PC-3 (cell line): ENCODE data around the gene ARL5A. TPM values are rescaled to one million over a fixed set of nuclear protein-coding genes. Genes with fewer than 3 reads are reported as not detected.

Experiments used
- ATAC-seq: fragments of 200-7000 bp; cut with Tn5 transposase; 2 replicates; pipeline ENCODE4 v1.9.1; 2020; ENCODE audit warnings: mild to moderate bottlenecking, moderate library complexity
- BruUV-seq: library from RNA; stranded (reverse); fragments of 400-500 nt; replicated peaks from 2 replicates; lab custom pipeline; 2021; lab: Mats Ljungman, UMichigan
- CTCF ChIA-PET: fragments of 300-600 bp; sonication (Branson Sonifier 250); formaldehyde crosslinking; loops from one replicate; lab custom pipeline; 2022; ENCODE audit warnings: antibody characterized with exemption; lab: Charles Lee
- POLR2A ChIA-PET: fragments of 300-600 bp; sonication (Branson Sonifier 250); formaldehyde crosslinking; loops from one replicate; lab custom pipeline; 2022; ENCODE audit warnings: antibody characterized with exemption; ENCODE audit not compliant: unreplicated experiment; lab: Charles Lee
- DNase-seq: peaks from one replicate; pipeline ENCODE4 v3.0.0-alpha.2; 2015
- H2AFZ ChIP-seq: fragments of 300-600 bp; sonication (generic); 2 replicates; pipeline ENCODE4 v1.6.0; 2016; ENCODE audit warnings: antibody characterized with exemption, low read length
- H3F3A ChIP-seq: fragments of 300-600 bp; sonication (generic); one replicate; pipeline ENCODE4 v1.6.0; 2017; ENCODE audit warnings: antibody characterized with exemption, low read length, control low read depth, mild to moderate bottlenecking; ENCODE audit not compliant: unreplicated experiment
- H3K27ac ChIP-seq: fragments of 300-600 bp; sonication (generic); 2 replicates; pipeline ENCODE4 v1.5.1; 2016; ENCODE audit warnings: mild to moderate bottlenecking, low read length
- H3K27me3 ChIP-seq: fragments of 300-600 bp; sonication (generic); 2 replicates; pipeline ENCODE4 v1.6.1; 2016; ENCODE audit warnings: low read length, mixed read lengths
- H3K36me3 ChIP-seq: fragments of 300-600 bp; sonication (generic); 2 replicates; pipeline ENCODE4 v1.6.1; 2016; ENCODE audit warnings: low read depth, mixed run types, low read length, mixed read lengths
- H3K4me1 ChIP-seq: fragments of 300-600 bp; sonication (generic); 2 replicates; pipeline ENCODE4 v1.5.1; 2016; ENCODE audit warnings: low read length; ENCODE audit not compliant: insufficient read depth
- H3K4me2 ChIP-seq: fragments of 300-600 bp; sonication (generic); 2 replicates; pipeline ENCODE4 v1.6.0; 2016; ENCODE audit warnings: low read length
- H3K4me3 ChIP-seq: fragments of 300-600 bp; sonication (generic); 2 replicates; pipeline ENCODE4 v1.5.1; 2016; ENCODE audit warnings: mild to moderate bottlenecking, low read length, mixed read lengths
- H3K79me2 ChIP-seq: fragments of 300-600 bp; sonication (generic); 2 replicates; pipeline ENCODE4 v1.6.1; 2017; ENCODE audit warnings: low read length, mixed read lengths
- H3K9ac ChIP-seq: fragments of 300-600 bp; sonication (generic); 2 replicates; pipeline ENCODE4 v1.6.0; 2016; ENCODE audit warnings: mild to moderate bottlenecking, low read length
- H3K9me2 ChIP-seq: fragments of 300-600 bp; sonication (generic); replicated peaks from 2 replicates; pipeline ENCODE4 v1.6.1; 2016; ENCODE audit warnings: mixed run types, low read length, mixed read lengths
- H3K9me3 ChIP-seq: fragments of 300-600 bp; sonication (generic); 2 replicates; pipeline ENCODE4 v1.6.1; 2016; ENCODE audit warnings: low read length, mixed read lengths
- H4K20me1 ChIP-seq: fragments of 300-600 bp; sonication (generic); 2 replicates; pipeline ENCODE4 v1.6.1; 2016; ENCODE audit warnings: low read length, mixed read lengths
- CTCF ChIP-seq: fragments of 300-600 bp; sonication (generic); conservative IDR thresholded peaks from 2 replicates; pipeline ENCODE4 v1.5.1; 2017; ENCODE audit warnings: antibody characterized with exemption, low read depth, mild to moderate bottlenecking, low read length
- EZH2 ChIP-seq: fragments of 300-600 bp; sonication (generic); IDR thresholded peaks from one replicate; pipeline ENCODE4 v1.6.1; 2017; ENCODE audit warnings: antibody characterized with exemption, mild to moderate bottlenecking, low read length; ENCODE audit not compliant: unreplicated experiment
- EZH2phosphoT487 ChIP-seq: fragments of 300-600 bp; sonication (generic); IDR thresholded peaks from 2 replicates; pipeline ENCODE4 v1.6.1; 2018; ENCODE audit warnings: mild to moderate bottlenecking, antibody characterized with exemption, low read length, borderline replicate concordance
- intact Hi-C: fragments of 100-400 bp; cut with micrococcal nuclease; formaldehyde crosslinking; loops from 2 replicates; pipeline ENCODE4 v1.9.0; 2023
- total RNA-seq: library from RNA; depleted of rRNA; stranded (reverse); fragments of >200 nt; gene quantifications from 2 replicates; pipeline ENCODE4 v1.2.3, GENCODE V29; 2014

The ARL5A gene
- total RNA-seq, 1 experiment from 2014 or later, result 45.6 TPM

- intact Hi-C loops, result no loop called here
- POLR2A ChIA-PET, result no interaction called here
- no TSS peak for BruUV-seq
These were observed 41.1 kb upstream of the ARL5A start for GRCh38 chr2:151869291-151869690.

GRCh38 chr2:151862700-151863099 is 34.5 kb upstream of the ARL5A start:
- H3K9ac ChIP-seq, result no peak overlapping the region
- no peak for ATAC-seq
- no peaks in the 10 kb centered on the region for H3K79me2 ChIP-seq
- BruUV-seq, result no TSS peak
- H3F3A ChIP-seq, result no peaks in the 10 kb centered on the region
- POLR2A ChIA-PET, result no interaction called here
- H3K4me1 ChIP-seq, result no peaks in the 10 kb centered on the region
- peaks cover 61% of the 10 kb centered on the region for H3K27me3 ChIP-seq
- no peak overlapping the region for H3K4me2 ChIP-seq
- DNase-seq, result no peak
- no peak overlapping the region for H2AFZ ChIP-seq
- H3K36me3 ChIP-seq, result no peaks in the 10 kb centered on the region
- CTCF ChIA-PET, result no interaction called here
- H3K9me3 ChIP-seq, result no peaks in the 10 kb centered on the region
- no peak for TF ChIP-seq EZH2
- TF ChIP-seq CTCF, result no peak
- no peak for TF ChIP-seq EZH2phosphoT487
- no peak overlapping the region for H3K4me3 ChIP-seq
- intact Hi-C loops, result no loop called here
- no peaks in the 10 kb centered on the region for H4K20me1 ChIP-seq
- H3K27ac ChIP-seq, result no peak overlapping the region
- H3K9me2 ChIP-seq, result no peaks in the 10 kb centered on the region

More at GRCh38 chr2:151869291-151869690, 41.1 kb upstream of the ARL5A start:
- Histone ChIP-seq H3K4me1 (no peaks in the 10 kb centered on the region), H3K4me2 (no peak overlapping the region), H3K4me3 (no peak overlapping the region), H3K9ac (no peak overlapping the region), H3F3A (no peaks in the 10 kb centered on the region), H3K9me2 (no peaks in the 10 kb centered on the region), H2AFZ (no peak overlapping the region), H3K27ac (no peak overlapping the region), H3K27me3 (peaks cover 90% of the 10 kb centered on the region), H4K20me1 (no peaks in the 10 kb centered on the region), H3K36me3 (no peaks in the 10 kb centered on the region), H3K79me2 (no peaks in the 10 kb centered on the region), H3K9me3 (no peaks in the 10 kb centered on the region)
- CTCF ChIA-PET, result no interaction called here
- DNase-seq (no peak), ATAC-seq (no peak)
- TF ChIP-seq CTCF (no peak), EZH2 (no peak), EZH2phosphoT487 (no peak)

GRCh38 chr2:151861174-151861573 is 33.0 kb upstream of the ARL5A start:
- no TSS peak for BruUV-seq
- Histone ChIP-seq H3K9me2 (no peaks in the 10 kb centered on the region), H3K4me2 (no peak overlapping the region), H3K4me3 (no peak overlapping the region), H3K36me3 (no peaks in the 10 kb centered on the region), H3K27me3 (peaks cover 46% of the 10 kb centered on the region), H3K4me1 (no peaks in the 10 kb centered on the region), H3K9ac (no peak overlapping the region), H3F3A (no peaks in the 10 kb centered on the region), H3K27ac (no peak overlapping the region), H4K20me1 (no peaks in the 10 kb centered on the region), H3K9me3 (no peaks in the 10 kb centered on the region), H2AFZ (no peak overlapping the region), H3K79me2 (no peaks in the 10 kb centered on the region)
- TF ChIP-seq EZH2phosphoT487 (no peak), CTCF (no peak), EZH2 (no peak)
- DNase-seq (no peak), ATAC-seq (no peak)
- CTCF ChIA-PET, result no interaction called here
- POLR2A ChIA-PET, result no interaction called here
- intact Hi-C loops, result no loop called here
